HG03159 (cell line): ENCODE data around the gene RIOK2.
"Not testable (repeated sequence)": the region's sequence is repeated elsewhere in the genome, so short reads cannot be mapped to it uniquely, and the experiment has no call there.

Source experiments
- ATAC-seq: cut with Tn5 transposase; IDR thresholded peaks from one replicate; pipeline ENCODE4 v1.9.1; 2021; ENCODE audit warnings: mild to moderate bottlenecking, moderate library complexity; ENCODE audit not compliant: unreplicated experiment

Gene RIOK2

DNA sequence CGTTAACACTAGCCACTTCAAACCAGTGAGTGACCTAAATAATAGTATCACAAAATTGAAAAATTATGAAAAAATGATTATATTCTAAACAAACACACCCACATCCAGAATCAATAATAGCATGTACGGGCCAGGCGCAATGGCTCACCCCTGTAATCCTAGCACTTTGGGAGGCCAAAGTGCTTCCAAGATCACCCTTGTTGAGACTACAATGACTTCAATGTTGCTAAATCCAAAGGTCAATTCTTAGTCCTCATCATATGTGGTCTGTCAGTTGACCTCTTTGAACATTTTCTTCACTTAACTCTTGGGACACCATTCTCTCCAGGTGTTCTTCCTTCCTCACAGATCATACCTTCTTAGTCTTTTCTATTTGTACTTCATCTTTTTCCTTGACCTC lies 11.3 kb downstream of the RIOK2 start:
- ATAC-seq: no peak

DNA sequence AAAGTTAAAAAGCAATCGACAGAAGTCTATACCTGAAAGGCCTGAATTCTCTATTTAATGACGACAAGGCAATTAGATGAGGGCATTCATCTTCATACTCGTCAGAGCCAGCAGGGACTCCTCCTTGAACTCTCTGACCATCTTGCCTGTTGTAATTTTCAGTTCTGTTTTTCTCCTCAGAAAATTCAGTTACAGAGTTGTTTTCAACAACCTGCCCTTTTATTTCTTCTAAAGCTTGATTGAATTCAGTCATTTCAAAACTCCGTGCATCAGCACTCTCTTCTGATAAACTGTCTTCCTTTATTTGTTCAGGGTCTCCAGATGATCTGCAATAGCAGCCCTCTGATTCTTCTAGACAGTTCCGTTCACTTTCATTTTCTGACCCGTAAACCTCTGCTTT lies 15.6 kb downstream of the RIOK2 start:
- ATAC-seq: peak; percentile 74

DNA sequence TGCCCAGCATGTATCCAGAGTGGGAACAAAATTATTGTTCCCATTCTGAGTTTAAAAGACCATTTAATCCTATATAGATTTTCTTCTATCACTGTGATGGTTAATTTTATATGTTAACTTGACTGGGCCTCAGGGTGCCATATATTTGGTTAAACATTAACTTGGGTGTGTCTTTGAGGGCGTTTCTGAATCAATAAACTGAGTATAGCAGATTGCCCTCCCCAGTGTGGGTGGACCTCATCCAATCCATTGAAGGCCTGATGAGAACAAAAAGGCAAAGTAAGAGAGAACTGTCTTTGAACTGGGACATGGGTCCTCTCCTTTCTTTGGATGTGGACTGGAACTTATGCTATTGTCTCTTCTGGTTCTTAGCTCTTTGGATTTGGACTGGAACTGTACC lies 17.3 kb downstream of the RIOK2 start:
- no peak for ATAC-seq

DNA sequence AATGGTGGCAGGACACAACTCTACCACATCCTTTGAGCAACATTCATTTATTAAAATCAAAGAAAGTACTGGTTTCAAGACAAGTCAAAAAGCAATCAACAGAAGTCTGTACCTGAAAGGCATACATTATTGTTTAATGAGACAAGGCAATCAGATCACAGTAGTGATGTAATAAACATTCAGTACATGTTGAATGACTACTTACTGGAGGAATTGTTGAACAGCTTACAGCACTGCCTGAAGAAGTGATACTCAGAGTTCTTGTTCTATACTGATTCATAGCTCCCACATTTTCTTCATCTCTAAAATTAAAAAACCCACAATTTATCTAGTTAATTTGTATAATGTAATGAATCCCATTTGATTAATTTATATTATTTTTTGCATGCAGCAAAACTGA lies 18.2 kb downstream of the RIOK2 start:
- ATAC-seq: no peak

DNA sequence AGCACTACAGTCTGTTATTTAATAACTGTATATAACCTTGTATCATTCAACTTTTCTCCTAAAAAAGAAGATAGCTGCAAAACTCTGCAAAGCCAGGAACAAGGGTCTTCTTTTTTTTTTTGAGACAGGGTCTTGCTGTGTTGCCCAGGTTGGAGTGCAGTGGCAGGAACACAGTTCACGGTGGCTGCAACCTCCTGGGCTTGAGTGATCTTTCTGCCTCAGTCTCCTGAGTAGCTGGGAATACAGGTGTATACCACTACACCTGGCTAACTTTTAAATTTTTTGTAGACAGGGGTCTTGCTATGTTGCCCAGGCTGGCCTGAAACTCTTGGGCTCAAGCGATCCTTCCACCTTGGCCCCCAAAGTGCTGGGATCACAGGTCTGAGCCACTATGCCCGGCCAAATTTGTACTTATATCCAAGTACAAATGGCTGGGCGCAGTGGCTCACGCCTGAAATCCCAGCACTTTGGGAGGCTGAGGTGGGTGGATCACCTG lies 19.2 kb downstream of the RIOK2 start:
- no peak for ATAC-seq

DNA sequence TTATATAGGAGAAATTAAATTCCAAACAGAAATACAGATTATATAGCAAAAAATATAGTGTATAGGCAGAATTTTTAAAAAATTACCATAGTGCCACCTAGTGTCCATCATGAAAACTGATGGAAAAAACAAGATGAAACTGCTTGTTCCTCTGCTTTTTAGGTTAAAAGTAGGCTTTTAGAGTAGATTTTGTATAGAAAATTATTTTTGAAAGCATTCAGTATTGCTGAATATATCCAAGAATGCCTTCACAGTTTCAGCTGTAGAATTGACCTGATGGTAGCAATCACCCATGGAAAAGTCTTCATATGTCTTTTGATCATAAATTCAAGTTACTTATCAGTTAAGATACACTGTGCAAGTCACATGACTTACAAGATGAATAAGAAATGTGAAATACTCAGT lies 19.7 kb downstream of the RIOK2 start:
- no peak for ATAC-seq

DNA sequence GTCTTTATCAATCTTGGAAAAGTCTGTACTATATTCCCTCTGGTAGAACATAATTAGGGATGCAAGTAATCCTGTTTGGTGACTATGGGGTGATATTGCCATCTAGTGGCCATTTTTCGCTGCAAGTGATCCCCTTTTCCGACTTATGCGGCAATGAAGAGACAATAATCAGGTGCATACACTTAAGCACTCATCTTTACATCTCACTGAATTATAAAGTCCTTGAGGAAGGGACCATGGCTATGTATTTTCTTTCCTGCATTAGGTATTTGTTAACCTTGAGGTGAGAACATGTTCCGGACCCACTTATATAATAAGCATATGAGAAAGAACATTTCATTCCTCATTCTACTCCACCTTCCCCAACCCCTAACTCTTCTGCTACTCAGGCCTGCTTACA lies 21.0 kb downstream of the RIOK2 start:
- ATAC-seq: no peak

DNA sequence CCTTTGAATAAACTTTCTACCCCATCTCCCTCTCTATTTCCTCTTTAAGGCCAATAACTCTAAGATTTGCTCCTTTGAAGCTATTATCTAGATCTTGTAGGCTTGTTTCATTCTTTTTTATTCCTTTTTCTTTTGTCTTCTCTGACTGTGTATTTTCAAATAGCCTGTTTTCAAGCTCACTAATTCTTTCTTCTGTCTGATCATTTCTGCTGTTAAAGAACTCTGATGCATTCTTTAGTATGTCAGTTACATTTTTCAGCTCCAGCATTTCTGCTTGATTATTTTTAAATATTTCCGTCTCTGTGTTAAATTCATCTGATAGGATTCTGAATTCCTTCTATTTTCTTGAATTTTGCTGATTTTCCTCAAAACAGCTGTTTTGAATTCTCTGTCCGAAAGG lies 25.4 kb downstream of the RIOK2 start:
- no peak for ATAC-seq

DNA sequence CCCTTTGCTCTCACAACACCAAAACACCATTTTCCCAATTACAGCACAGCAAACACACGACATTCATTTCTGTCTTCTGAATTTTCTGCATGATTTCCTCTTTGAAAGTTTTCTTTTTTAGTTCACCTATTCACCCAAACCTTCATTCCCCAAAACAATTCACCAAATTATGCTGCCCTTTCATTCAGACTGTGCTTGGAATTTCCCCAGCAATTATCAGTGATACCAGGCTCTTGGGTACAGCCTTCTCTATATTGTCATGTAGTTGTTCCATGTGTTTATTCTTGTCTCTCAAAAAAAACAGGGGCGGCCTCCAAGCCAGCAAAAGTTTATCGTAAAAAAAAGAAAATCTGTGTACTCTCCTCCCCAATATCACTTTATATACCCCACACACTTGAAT lies 31.7 kb downstream of the RIOK2 start:
- ATAC-seq: no peak

DNA sequence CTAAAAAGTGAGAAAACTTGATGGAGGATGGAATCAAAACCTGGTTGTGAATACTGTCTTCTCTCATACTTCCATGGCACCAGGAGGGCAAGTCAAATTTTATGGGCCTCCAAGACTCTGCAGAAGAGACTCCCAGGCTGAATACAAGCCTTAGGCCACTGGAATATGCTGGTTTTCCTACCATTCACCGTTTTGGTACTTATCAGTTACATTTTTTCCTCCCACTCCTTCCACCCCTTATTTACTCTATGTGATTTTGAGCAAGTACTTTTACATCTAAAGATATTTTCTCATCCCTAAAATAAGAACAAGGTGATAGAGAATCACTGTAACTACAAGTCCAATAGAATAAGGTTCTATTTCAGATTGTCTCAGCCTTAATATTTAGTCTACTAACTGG lies 32.6 kb downstream of the RIOK2 start:
- no peak for ATAC-seq

DNA sequence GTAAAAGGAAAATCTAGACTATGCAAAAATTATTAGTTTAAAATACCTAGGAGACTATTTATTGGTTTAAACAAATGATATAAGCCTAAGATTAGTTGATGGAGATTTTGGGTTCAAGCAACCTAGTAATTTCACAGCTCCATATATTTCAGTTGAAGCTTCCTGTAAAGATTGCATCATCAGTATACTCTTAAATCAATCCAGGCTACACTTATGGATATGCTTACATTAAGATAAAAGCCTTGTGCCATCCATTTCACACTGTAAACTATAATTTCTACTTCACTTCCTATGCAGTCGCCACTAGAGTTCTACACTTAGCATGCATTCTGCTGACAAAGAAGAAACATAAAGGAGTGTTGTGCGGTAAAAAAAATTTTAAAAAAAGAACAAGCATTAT lies 33.3 kb downstream of the RIOK2 start:
- no peak for ATAC-seq

DNA sequence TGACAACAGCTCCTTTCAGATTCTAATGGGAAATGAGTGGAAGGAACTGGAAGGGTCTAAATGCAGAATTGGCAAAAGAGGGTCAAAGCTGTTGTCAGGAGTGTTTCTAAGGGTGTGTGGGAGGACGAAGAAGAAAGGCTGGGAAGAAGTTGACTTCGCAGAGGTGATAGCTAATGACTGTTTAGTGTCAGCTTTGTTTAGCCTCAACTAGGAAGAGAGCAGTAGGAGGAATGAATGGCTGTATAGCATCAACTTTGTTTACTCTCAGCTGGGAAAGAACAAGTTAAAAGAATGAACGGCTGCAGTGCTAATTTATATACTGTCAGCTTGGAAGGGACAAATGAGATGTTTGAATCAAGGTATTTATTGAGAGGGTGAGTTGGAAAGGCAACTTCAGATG lies 34.8 kb downstream of the RIOK2 start:
- no peak for ATAC-seq

DNA sequence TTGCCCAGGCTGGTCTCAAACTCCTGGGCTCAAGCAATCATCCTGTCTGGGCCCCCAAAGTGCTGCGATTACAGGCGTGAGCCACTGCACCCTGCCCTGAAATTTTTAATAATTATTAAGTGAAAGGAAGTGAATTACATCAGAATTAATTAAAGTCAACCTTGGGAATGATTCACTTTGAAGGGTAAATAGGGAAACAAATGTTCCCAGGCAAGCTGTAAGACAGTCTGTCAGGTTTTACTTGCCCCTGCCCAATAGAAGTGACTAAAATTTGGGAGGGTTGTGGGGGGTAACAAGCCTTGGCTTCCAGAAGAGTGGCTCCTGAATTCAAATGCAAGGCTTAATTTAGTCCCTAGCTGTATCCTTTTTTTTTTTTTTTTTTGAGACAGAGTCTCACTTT lies 39.3 kb downstream of the RIOK2 start:
- no peak for ATAC-seq

DNA sequence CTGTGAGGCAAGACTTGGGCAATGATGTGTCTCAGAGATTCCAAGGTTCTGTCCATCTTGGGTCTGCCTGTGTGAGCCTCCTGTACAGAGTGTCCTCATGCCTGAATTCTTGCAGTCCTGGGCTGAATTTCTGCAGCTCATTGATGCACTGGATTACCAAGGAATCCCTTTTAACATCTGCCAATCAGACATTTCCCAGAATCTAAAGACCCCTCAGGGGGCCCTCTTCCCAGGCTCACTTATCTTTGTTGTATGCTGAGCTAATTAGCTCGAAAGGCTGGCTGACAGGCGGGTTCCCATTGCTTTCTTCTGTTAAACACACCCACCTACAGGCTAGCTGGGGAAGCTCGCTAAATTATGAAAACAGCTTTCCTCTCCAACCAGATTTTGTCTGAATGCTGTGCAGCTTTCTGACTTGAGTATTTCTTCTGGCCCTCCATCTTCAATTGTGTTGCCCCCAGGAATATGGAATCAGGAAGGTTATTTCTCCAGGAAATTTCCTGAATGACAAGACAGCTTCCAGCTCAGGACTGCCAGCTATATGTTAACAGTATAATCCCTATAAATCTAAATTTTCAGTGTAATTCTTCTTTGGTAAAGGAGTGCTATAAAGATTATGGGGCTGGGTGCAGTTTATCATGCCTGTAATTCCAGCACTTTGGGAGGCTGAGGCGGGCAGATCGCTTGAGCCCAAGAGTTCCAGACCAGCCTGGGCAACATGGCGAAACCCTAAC lies 40.4 kb downstream of the RIOK2 start, which contains the start of gene LIX1:
Gene LIX1, minus strand, starts transcription at position 91 of the 734 bp plus-strand sequence. Its CDS starts 35 bp downstream, at position 56.
- peak; percentile 87 for ATAC-seq

DNA sequence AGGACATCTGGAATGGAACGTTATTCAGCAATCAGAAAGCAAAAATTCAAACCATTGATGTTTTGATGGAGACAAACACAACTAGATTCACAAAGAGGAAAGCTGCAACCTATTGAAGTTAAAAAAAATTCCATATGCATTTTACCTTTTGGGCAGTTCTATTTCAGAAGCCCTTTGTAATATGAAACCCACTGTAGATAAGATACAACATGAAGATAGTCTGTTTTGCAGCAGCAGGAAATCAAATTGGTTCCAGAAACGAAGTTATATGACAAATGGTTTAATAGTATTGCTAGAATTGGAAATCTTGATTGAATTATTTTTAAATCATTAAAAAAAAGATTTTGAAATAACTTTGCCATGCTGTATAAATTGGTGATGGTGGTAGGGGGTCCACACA lies 41.5 kb downstream of the RIOK2 start:
- ATAC-seq: no peak

DNA sequence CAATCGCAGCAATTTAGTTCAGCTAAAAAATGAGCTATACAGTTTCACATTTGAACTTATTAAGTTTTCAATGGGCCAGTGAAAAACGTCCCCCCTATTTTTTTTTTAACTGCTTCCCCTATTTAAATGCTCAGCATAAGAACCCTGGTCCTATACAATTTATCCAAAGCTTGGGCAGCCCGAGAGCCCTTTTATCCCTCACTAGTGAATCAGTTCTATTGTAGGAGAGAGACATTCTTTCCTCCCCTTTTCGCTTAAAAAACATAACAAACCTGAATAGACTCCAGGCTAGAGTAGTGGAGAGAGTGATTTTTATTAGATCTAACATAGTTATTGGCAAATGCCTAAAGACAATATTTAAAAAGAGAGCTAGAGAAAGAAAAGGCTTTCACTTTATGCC lies 42.0 kb downstream of the RIOK2 start:
- ATAC-seq: no peak

DNA sequence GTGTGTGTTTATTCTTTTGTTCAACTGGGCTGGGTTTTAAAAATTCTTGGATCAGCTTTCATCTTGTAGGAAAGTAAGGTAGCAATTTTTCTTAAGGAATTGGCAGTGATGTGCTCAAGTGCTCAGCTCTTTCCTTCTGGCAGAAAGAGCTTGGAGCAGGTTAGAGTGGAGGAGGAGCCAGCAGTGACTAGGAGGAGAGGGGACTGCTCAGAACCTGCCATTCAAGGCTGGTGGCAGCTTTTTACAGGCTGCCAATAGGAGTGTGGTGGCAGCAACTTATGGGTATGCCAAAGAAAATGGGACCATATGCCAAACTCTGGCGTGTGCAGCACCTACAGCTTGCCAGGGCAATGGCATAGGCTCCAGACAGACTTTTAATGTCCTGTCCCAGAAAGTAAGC lies 42.8 kb downstream of the RIOK2 start:
- ATAC-seq: not testable (repeated sequence)

DNA sequence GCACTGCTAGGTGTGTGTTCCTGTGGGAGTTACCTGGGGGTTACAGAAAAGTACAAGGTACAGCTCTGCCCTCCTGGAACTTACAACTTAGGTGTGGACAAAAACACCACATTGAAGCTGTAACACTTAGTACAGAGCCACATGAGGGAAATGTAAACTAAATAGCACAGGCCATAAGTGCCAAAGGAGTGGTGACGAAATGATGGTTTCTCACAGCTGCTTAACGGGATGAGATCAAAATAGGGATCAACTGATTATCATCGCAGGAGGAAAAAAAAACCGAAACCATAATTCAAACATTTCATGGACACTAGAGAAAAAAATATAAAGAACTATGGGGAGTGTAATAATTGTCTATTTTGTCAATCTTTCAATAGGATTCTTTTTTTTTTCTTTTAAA lies 46.6 kb downstream of the RIOK2 start:
- no peak for ATAC-seq

DNA sequence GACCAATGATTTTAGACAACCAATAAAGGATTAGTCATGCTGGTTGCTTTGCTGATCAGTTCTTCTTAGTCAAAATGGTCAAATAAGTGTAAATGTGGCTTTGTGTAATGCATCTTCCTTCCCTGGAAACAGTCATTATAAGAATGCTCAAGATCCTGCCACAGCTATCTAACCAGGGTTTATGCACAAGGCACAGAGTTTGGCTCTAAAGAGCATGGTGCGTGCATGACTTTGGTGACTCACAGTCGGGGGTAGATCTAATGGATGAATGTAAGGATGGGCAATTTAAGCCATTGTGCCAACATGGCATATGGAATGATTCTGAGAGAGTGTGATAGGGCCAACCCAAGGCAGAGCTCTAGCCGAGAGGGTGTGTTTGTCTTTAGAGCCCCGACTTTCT lies 47.2 kb downstream of the RIOK2 start:
- ATAC-seq: no peak

DNA sequence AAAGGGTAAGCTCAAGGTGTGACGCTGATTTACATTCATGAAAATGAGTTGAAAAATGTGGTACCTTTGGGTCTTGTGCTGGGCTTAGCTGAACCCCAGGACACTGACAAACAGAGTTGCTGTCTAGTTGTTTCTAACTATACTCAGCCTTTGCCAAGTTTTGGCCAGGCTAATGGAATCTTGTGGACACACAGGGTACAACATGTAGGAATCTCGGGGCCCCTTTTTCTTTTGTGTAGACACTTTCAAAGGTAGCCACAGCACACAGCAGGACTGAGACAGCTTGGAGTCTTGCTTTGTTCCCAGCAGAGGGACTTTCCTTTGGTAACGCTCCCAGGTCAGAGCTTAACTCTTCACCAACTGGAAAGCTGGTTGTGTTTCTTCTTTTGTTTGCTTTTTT lies 48.4 kb downstream of the RIOK2 start:
- no peak for ATAC-seq

DNA sequence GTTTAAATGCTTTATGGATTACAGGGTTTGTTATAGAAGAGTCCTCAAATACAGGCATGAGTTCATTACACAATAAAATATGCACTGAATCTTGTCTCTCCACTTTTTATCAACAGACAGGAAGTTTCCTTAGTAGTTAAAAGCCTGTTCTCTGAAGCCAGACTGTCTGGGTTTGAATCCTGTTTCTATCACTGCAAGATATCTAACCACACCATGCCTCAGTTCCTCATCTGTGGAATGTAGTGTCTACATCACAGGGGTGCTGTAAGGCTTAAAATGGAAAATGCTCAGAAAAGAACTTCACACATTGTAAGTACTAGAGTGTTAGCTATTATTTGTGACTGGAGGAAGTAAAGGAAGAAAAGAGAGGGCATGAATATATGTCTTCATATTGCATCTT lies 49.9 kb downstream of the RIOK2 start:
- no peak for ATAC-seq

DNA sequence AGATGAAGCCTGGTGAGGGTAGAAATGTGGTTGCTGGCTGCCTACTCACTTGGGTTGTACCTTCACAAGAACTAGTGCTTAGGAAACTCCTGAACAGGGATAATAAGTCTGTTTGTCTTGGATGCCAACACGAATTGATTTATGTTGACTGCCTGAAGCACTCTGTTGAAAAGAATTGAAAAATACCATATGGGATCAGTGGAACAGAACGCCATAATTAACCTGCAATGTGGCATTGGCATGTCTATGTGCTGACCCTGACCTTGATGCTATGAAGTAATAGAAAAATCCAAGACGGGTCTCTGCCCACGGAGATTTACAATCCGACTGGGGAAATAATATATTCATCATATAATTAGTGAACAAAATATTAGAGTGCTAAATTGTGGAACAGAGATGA lies 51.1 kb downstream of the RIOK2 start:
- ATAC-seq: no peak

DNA sequence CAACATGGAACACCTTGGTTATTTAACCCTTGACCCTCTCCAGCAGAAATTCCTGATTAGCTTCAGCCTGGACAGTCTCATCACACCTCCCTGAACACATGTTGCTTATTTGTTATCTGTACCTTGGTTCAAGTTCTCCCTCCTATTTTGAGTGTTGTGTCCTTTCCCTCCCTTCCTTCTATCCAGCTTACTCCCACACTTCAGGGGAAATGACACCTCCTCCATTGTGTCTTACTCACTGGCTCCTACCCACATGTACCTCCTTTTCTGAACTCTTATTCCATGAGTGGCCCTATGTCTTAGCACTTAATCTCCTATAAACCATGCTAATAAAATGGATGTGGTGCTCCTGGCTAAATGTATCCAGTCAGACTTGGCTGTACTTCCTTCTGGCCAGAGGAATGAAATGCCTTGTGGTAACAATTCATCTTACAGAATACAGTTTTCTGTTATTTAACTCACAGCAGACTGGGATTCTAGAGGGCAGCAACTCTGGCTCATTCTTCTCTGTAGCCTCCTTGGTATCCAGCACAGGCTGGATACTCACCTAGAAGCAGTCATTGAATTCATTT lies 51.8 kb downstream of the RIOK2 start:
- ATAC-seq: no peak
